HCT116 (cell line): ENCODE measurements around the gene NDUFS6. TPM values are rescaled to one million over a fixed set of nuclear protein-coding genes. Genes with fewer than 3 reads are reported as not detected.

Experiments used
- ATAC-seq: fragments of 200-7000 bp; cut with Tn5 transposase; 2 replicates; pipeline ENCODE4 v1.9.1; 2020; ENCODE audit warnings: mild to moderate bottlenecking, moderate library complexity
- BruUV-seq: library from RNA; stranded (reverse); fragments of 400-500 nt; replicated peaks from 2 replicates; lab custom pipeline; 2021; lab: Mats Ljungman, UMichigan
- CTCF ChIA-PET: fragments of 300-600 bp; sonication (Branson Sonifier 250); formaldehyde crosslinking; loops from one replicate; lab custom pipeline; 2021; ENCODE audit warnings: antibody characterized with exemption; lab: Charles Lee
- POLR2A ChIA-PET: fragments of 300-600, 350-600 bp; sonication (Branson Sonifier 250); formaldehyde crosslinking; loops from one replicate; lab custom pipeline; 2021; ENCODE audit warnings: antibody characterized with exemption; lab: Charles Lee
- RAD21 ChIA-PET, 2 experiments: fragments of 300-600 bp; sonication (Branson Sonifier 250); formaldehyde crosslinking; loops; one replicate each; lab custom pipeline; 2023; ENCODE audit warnings: low total read pairs in 2 of 2; ENCODE audit not compliant: uncharacterized antibody in 2 of 2, unreplicated experiment in 2 of 2, low non-redundant PET in 1 of 2; lab: Charles Lee
- DNase-seq: peaks from one replicate; pipeline ENCODE4 v3.0.0-alpha.2; 2010; ENCODE audit warnings: low read depth, low spot score
- H2AFZ ChIP-seq: fragments of 200-600 bp; shearing (Covaris generic), sonication (generic); 2 replicates; pipeline ENCODE4 v1.6.1; 2017; ENCODE audit warnings: low read depth, mixed run types, mixed read lengths, antibody characterized with exemption, low read length; ENCODE audit not compliant: poor library complexity, severe bottlenecking
- H3K27ac ChIP-seq: 2 replicates; pipeline ENCODE4 v1.5.1; 2012; ENCODE audit warnings: low read depth, low read length
- H3K27me3 ChIP-seq: fragments of 200-600 bp; sonication (generic); 2 replicates; pipeline ENCODE4 v1.6.1; 2016; ENCODE audit warnings: mixed run types, low read length, mixed read lengths; ENCODE audit not compliant: insufficient read depth
- H3K36me3 ChIP-seq, 2 experiments: fragments of 200-500 bp in 1 of 2; fragments of 200-600 bp in 1 of 2; sonication (Bioruptor generic) in 1 of 2; sonication (generic) in 1 of 2; 2 replicates each; pipeline versions ENCODE4 v1.5.1 to v1.6.1; 2014 to 2016; ENCODE audit warnings: low read length in 2 of 2, inconsistent platforms in 1 of 2, mixed read lengths in 1 of 2, mixed run types in 1 of 2; ENCODE audit not compliant: insufficient read depth in 2 of 2, control insufficient read depth in 1 of 2
- H3K4me1 ChIP-seq, 2 experiments: fragments of 200-600 bp in 1 of 2; sonication (generic) in 1 of 2; 2 replicates each; pipeline versions ENCODE4 v1.5.1 to v1.6.1; 2012 to 2017; ENCODE audit warnings: low read length in 2 of 2, inconsistent platforms in 1 of 2, mild to moderate bottlenecking in 1 of 2, mixed read lengths in 1 of 2, mixed run types in 1 of 2, moderate library complexity in 1 of 2; ENCODE audit not compliant: insufficient read depth in 2 of 2, control insufficient read depth in 1 of 2
- H3K4me2 ChIP-seq: fragments of 200-600 bp; sonication (generic); 2 replicates; pipeline ENCODE4 v1.6.1; 2017; ENCODE audit warnings: mixed run types, low read length, mixed read lengths
- H3K4me3 ChIP-seq, 2 experiments: fragments of 200-600 bp in 1 of 2; sonication (generic) in 1 of 2; replicated peaks in 1 of 2; 2 replicates each; pipeline ENCODE4 v1.5.1; 2011 to 2016; ENCODE audit warnings: low read length in 2 of 2, control low read depth in 1 of 2, low read depth in 1 of 2, mild to moderate bottlenecking in 1 of 2, mixed read lengths in 1 of 2, mixed run types in 1 of 2
- H3K79me2 ChIP-seq: fragments of 200-600 bp; sonication (generic); 2 replicates; pipeline ENCODE4 v1.6.1; 2017; ENCODE audit warnings: mild to moderate bottlenecking, mixed run types, low read length, moderate library complexity, mixed read lengths; ENCODE audit not compliant: insufficient read depth
- H3K9ac ChIP-seq: fragments of 200-600 bp; sonication (generic); 2 replicates; pipeline ENCODE4 v1.6.1; 2016; ENCODE audit warnings: low read length, mixed read lengths
- H3K9me2 ChIP-seq: fragments of 200-600 bp; sonication (generic), shearing (Covaris generic); 2 replicates; pipeline ENCODE4 v1.6.1; 2017; ENCODE audit warnings: mixed run types, mild to moderate bottlenecking, moderate library complexity; ENCODE audit not compliant: insufficient read depth
- H3K9me3 ChIP-seq, 2 experiments: fragments of 200-500 bp in 1 of 2; fragments of 200-600 bp in 1 of 2; sonication (Bioruptor generic) in 1 of 2; sonication (generic) in 1 of 2; 2 replicates each; pipeline ENCODE4 v1.6.1; 2014 to 2017; ENCODE audit warnings: low read length in 2 of 2, mixed read lengths in 2 of 2, inconsistent platforms in 1 of 2, low read depth in 1 of 2, mild to moderate bottlenecking in 1 of 2, mixed run types in 1 of 2, moderate library complexity in 1 of 2; ENCODE audit not compliant: control insufficient read depth in 1 of 2, insufficient read depth in 1 of 2
- H4K20me1 ChIP-seq: fragments of 200-600 bp; sonication (generic), shearing (Covaris generic); 2 replicates; pipeline ENCODE4 v1.6.1; 2017; ENCODE audit warnings: mixed run types, mild to moderate bottlenecking, moderate library complexity; ENCODE audit not compliant: insufficient read depth
- CBX3 ChIP-seq: IDR thresholded peaks from 2 replicates; pipeline ENCODE4 v1.6.1; 2012; ENCODE audit warnings: low read depth
- EGR1 ChIP-seq: IDR thresholded peaks from 2 replicates; pipeline ENCODE4 v1.6.1; 2012; ENCODE audit warnings: low read depth
- ELF1 ChIP-seq: IDR thresholded peaks from 2 replicates; pipeline ENCODE4 v1.6.1; 2012; ENCODE audit warnings: low read depth, borderline replicate concordance
- EZH2 ChIP-seq: fragments of 200-600 bp; sonication (generic); IDR thresholded peaks from 2 replicates; pipeline ENCODE4 v1.6.1; 2017; ENCODE audit warnings: antibody characterized with exemption, mixed run types
- RAD21 ChIP-seq: IDR thresholded peaks from 2 replicates; pipeline ENCODE4 v1.6.1; 2012; ENCODE audit warnings: low read depth, mild to moderate bottlenecking
- YY1 ChIP-seq: IDR thresholded peaks from 2 replicates; pipeline ENCODE4 v1.6.1; 2011; ENCODE audit warnings: low read length, low read depth, moderate library complexity, mild to moderate bottlenecking; ENCODE audit not compliant: insufficient replicate concordance; ENCODE audit errors: extremely low read depth
- ZNF274 ChIP-seq: fragments of 200-500 bp; sonication (Bioruptor generic); IDR thresholded peaks from 2 replicates; pipeline ENCODE4 v1.6.1; 2014; ENCODE audit warnings: mild to moderate bottlenecking, low read depth, low read length, inconsistent platforms
- intact Hi-C: fragments of 100-400 bp; cut with micrococcal nuclease; formaldehyde crosslinking; loops from 2 replicates; pipeline ENCODE4 v1.10.0; 2022
- total RNA-seq: library from RNA; stranded (reverse); gene quantifications from one replicate; pipeline ENCODE4 v1.2.1, GENCODE V29; 2021; ENCODE audit not compliant: unreplicated experiment
- TF ChIP-seq, protein P1 (sequence below), 3 experiments: fragments of 200-600 bp in 1 of 3; sonication (generic) in 1 of 3; IDR thresholded peaks in 2 of 3; conservative IDR thresholded peaks in 1 of 3; 2 replicates each; pipeline ENCODE4 v1.5.1; 2012 to 2017; ENCODE audit warnings: low read depth in 2 of 3, low read length in 2 of 3, antibody characterized with exemption in 1 of 3, borderline replicate concordance in 1 of 3, control low read depth in 1 of 3, mild to moderate bottlenecking in 1 of 3, mixed read lengths in 1 of 3, mixed run types in 1 of 3, moderate library complexity in 1 of 3; ENCODE audit not compliant: insufficient read depth in 1 of 3
- TF ChIP-seq, protein P2 (sequence below): IDR thresholded peaks from 2 replicates; pipeline ENCODE4 v1.6.1; 2012
- TF ChIP-seq, protein P3 (sequence below): IDR thresholded peaks from 2 replicates; pipeline ENCODE4 v1.6.1; 2011; ENCODE audit warnings: mild to moderate bottlenecking, low read length, moderate library complexity; ENCODE audit not compliant: insufficient replicate concordance; ENCODE audit errors: extremely low read depth

NDUFS6 gene
- total RNA-seq, 1 experiment from 2014 or later, result 43.8 TPM

DNA sequence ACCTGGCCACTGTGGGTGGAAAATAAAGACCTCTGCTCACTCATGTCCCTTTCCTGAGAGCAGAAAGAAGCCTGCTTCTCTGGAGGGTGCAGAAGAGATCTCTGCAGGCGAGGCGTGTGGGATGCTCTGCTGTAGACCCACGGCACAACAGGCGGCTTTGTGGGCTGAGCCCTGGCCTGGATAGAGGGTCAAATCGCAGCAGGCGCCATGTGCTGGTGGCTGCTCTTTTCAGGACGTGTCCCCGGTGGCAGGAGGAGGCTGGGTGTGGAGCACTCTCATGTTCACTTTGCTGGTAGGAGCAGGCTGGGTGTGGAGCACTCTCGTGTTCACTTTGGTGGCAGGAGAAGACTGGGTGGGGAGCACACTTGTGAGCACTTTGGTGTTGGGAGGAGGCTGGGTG is 46.4 kb downstream of the NDUFS6 start:
- RAD21 ChIA-PET, result no interaction called here
- BruUV-seq, result no TSS peak

More for the DNA sequence above, 46.4 kb downstream of the NDUFS6 start:
- Histone ChIP-seq H2AFZ (no peak overlapping the region), H3K79me2 (no peaks in the 10 kb centered on the region), H4K20me1 (no peaks in the 10 kb centered on the region)
- intact Hi-C loops, result no loop called here
- TF ChIP-seq EZH2, result no peak
- TF ChIP-seq CBX3, result no peak
- no peak for TF ChIP-seq YY1
- TF ChIP-seq, protein P1, sequence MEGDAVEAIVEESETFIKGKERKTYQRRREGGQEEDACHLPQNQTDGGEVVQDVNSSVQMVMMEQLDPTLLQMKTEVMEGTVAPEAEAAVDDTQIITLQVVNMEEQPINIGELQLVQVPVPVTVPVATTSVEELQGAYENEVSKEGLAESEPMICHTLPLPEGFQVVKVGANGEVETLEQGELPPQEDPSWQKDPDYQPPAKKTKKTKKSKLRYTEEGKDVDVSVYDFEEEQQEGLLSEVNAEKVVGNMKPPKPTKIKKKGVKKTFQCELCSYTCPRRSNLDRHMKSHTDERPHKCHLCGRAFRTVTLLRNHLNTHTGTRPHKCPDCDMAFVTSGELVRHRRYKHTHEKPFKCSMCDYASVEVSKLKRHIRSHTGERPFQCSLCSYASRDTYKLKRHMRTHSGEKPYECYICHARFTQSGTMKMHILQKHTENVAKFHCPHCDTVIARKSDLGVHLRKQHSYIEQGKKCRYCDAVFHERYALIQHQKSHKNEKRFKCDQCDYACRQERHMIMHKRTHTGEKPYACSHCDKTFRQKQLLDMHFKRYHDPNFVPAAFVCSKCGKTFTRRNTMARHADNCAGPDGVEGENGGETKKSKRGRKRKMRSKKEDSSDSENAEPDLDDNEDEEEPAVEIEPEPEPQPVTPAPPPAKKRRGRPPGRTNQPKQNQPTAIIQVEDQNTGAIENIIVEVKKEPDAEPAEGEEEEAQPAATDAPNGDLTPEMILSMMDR (IDR thresholded peaks at IDR 0.05 in 2 of 3, conservative IDR thresholded peaks at IDR 0.05 in 1 of 3; ENCODE audit: borderline replicate concordance in 1 of 3, insufficient read depth in 1 of 3, low read depth in 2 of 3, low read length in 2 of 3), result no peak
- TF ChIP-seq, protein P2, sequence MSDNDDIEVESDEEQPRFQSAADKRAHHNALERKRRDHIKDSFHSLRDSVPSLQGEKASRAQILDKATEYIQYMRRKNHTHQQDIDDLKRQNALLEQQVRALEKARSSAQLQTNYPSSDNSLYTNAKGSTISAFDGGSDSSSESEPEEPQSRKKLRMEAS, result no peak
- TF ChIP-seq, protein P3, sequence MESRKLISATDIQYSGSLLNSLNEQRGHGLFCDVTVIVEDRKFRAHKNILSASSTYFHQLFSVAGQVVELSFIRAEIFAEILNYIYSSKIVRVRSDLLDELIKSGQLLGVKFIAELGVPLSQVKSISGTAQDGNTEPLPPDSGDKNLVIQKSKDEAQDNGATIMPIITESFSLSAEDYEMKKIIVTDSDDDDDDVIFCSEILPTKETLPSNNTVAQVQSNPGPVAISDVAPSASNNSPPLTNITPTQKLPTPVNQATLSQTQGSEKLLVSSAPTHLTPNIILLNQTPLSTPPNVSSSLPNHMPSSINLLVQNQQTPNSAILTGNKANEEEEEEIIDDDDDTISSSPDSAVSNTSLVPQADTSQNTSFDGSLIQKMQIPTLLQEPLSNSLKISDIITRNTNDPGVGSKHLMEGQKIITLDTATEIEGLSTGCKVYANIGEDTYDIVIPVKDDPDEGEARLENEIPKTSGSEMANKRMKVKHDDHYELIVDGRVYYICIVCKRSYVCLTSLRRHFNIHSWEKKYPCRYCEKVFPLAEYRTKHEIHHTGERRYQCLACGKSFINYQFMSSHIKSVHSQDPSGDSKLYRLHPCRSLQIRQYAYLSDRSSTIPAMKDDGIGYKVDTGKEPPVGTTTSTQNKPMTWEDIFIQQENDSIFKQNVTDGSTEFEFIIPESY, result no peak
- TF ChIP-seq ELF1, result no peak
- no peak for TF ChIP-seq EGR1
- TF ChIP-seq RAD21, result no peak
- no peak for TF ChIP-seq ZNF274
- TF ChIP-seq, all 23 proteins: peak for 0
- Histone ChIP-seq H3K9ac (no peak overlapping the region), H3K4me3 (no peak overlapping the region), H3K27me3 (peaks cover 4% of the 10 kb centered on the region; the same call in 1 of the 2 replicates), H3K4me1 (no peaks in the 10 kb centered on the region), H3K27ac (no peak overlapping the region), H3K9me3 (no peaks in the 10 kb centered on the region), H3K4me2 (no peak overlapping the region), H3K36me3 (no peaks in the 10 kb centered on the region), H3K9me2 (no peaks in the 10 kb centered on the region)
- DNase-seq (no peak), ATAC-seq (no peak)
- ChIA-PET CTCF (no interaction called here), POLR2A (no interaction called here)
